ENCODE measurements around the gene SLCO1A2.
"Not testable (repeated sequence)": the region's sequence is repeated elsewhere in the genome, so short reads cannot be mapped to it uniquely, and the experiment has no call there.

The SLCO1A2 gene

GRCh38 chr12:21334771-21335325 is at the start of gene SLCO1A2:
SLCO1A2 (minus strand) TSS chr12:21334917; CDS start chr12:21334647, 270 bp downstream.
- no peak within 1 kb of the TSS for H3K27ac ChIP-seq
- H3K27me3 ChIP-seq (replicated peaks), result no peaks in the 10 kb centered on the region
- in situ Hi-C loops (cut with HindIII; ENCODE audit: low pct_ligation_motif_present, low sequenced_read_pairs), result no loop called here
- DNase-seq, result no peak
- H3K36me3 ChIP-seq (replicated peaks), result no peaks in the 10 kb centered on the region
- H3K4me3 ChIP-seq (ENCODE audit: low read depth, low read length), result no peak within 1 kb of the TSS
- no peak for TF ChIP-seq CTCF (IDR thresholded peaks at IDR 0.05; ENCODE audit: low read depth, low read length, missing control alignments)

GRCh38 chr12:21384261-21384660 is 49.5 kb upstream of the SLCO1A2 start:
- in situ Hi-C loops (cut with HindIII; ENCODE audit: low pct_ligation_motif_present, low sequenced_read_pairs), result no loop called here
- Histone ChIP-seq H3K27me3 (replicated peaks) (no peaks in the 10 kb centered on the region), H3K4me3 (ENCODE audit: low read depth, low read length) (no peak overlapping the region), H3K27ac (no peak overlapping the region), H3K36me3 (replicated peaks) (no peaks in the 10 kb centered on the region)
- no peak for TF ChIP-seq CTCF (IDR thresholded peaks at IDR 0.05; ENCODE audit: low read depth, low read length, missing control alignments)
- no peak for DNase-seq

GRCh38 chr12:21381320-21381719 is 46.6 kb upstream of the SLCO1A2 start:
- H3K27ac ChIP-seq; DNase-seq; H3K27me3 ChIP-seq (replicated peaks); in situ Hi-C loops (cut with HindIII; ENCODE audit: low pct_ligation_motif_present, low sequenced_read_pairs); H3K36me3 ChIP-seq (replicated peaks); H3K4me3 ChIP-seq (ENCODE audit: low read depth, low read length): not testable (repeated sequence)

GRCh38 chr12:21379218-21379617 is 44.5 kb upstream of the SLCO1A2 start:
- in situ Hi-C loops (cut with HindIII; ENCODE audit: low pct_ligation_motif_present, low sequenced_read_pairs), result no loop called here
- Histone ChIP-seq H3K27me3 (replicated peaks) (no peaks in the 10 kb centered on the region), H3K36me3 (replicated peaks) (no peaks in the 10 kb centered on the region), H3K27ac (no peak overlapping the region), H3K4me3 (ENCODE audit: low read depth, low read length) (no peak overlapping the region)
- DNase-seq, result no peak
- TF ChIP-seq CTCF (IDR thresholded peaks at IDR 0.05; ENCODE audit: low read depth, low read length, missing control alignments), result no peak

- no peaks in the 10 kb centered on the region for H3K27me3 ChIP-seq (replicated peaks)
- no peaks in the 10 kb centered on the region for H3K36me3 ChIP-seq (replicated peaks)
- no peak within 1 kb of the TSS for H3K4me3 ChIP-seq (ENCODE audit: low read depth, low read length)
- no peak for TF ChIP-seq CTCF (IDR thresholded peaks at IDR 0.05; ENCODE audit: low read depth, low read length, missing control alignments)
- in situ Hi-C loops (cut with HindIII; ENCODE audit: low pct_ligation_motif_present, low sequenced_read_pairs), result no loop called here
- DNase-seq, result no peak
- H3K27ac ChIP-seq, result no peak within 1 kb of the TSS
These were observed 37.9 kb upstream of the SLCO1A2 start, which contains the start of gene IAPP for GRCh38 chr12:21372602-21373001. IAPP (plus strand) TSS chr12:21372902; CDS start chr12:21373352, 450 bp downstream.

- Histone ChIP-seq H3K4me3 (ENCODE audit: low read depth, low read length) (no peak overlapping the region), H3K27ac (no peak overlapping the region), H3K36me3 (replicated peaks) (no peaks in the 10 kb centered on the region), H3K27me3 (replicated peaks) (no peaks in the 10 kb centered on the region)
- in situ Hi-C loops (cut with HindIII; ENCODE audit: low pct_ligation_motif_present, low sequenced_read_pairs), result no loop called here
- no peak for DNase-seq
- TF ChIP-seq CTCF (IDR thresholded peaks at IDR 0.05; ENCODE audit: low read depth, low read length, missing control alignments), result no peak
These were observed 36.2 kb upstream of the SLCO1A2 start for GRCh38 chr12:21370845-21371449.

All from brain microvascular endothelial cell (primary cell).